22Rv1 (cell line): ENCODE results near the gene RAB1B.
A peak's percentile ranks its signal among the peaks of the same experiment; 100 is the strongest.
"Not testable (repeated sequence)": the region's sequence is repeated elsewhere in the genome, so short reads cannot be mapped to it uniquely, and the experiment has no call there.

Source experiments
- H3K27ac ChIP-seq: fragments of 450-650 bp; 2 replicates; pipeline ENCODE4 v1.5.1; 2017
- ZFX ChIP-seq: fragments of 450-650 bp; IDR thresholded peaks from 2 replicates; pipeline ENCODE4 v1.6.1; 2017; ENCODE audit warnings: antibody characterized with exemption, borderline replicate concordance
- TF ChIP-seq, protein P1 (sequence below): fragments of 450-650 bp; IDR thresholded peaks from 2 replicates; pipeline ENCODE4 v1.5.1; 2017; ENCODE audit warnings: mild to moderate bottlenecking

Gene RAB1B

DNA sequence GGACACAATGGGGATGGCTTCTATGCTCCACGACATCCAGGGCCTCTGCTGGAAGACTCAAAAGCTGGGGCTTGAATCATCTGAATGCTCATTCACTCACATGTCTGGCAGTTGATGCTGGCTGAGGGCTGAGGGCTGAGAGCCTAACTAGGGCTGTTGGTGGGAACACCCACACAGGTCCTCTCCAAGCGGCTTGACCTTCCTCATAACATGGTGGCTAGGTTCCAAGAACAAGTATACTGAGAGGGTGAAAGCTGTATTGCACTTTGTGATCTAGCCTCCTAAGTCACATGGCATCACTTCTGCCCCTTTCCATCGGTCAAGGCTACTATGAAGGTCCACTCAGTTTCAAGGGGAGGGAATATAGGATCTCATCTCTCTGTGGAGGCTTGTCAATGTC lies 30.7 kb downstream of the RAB1B start:
- TF ChIP-seq ZFX, result no peak
- TF ChIP-seq, protein P1, sequence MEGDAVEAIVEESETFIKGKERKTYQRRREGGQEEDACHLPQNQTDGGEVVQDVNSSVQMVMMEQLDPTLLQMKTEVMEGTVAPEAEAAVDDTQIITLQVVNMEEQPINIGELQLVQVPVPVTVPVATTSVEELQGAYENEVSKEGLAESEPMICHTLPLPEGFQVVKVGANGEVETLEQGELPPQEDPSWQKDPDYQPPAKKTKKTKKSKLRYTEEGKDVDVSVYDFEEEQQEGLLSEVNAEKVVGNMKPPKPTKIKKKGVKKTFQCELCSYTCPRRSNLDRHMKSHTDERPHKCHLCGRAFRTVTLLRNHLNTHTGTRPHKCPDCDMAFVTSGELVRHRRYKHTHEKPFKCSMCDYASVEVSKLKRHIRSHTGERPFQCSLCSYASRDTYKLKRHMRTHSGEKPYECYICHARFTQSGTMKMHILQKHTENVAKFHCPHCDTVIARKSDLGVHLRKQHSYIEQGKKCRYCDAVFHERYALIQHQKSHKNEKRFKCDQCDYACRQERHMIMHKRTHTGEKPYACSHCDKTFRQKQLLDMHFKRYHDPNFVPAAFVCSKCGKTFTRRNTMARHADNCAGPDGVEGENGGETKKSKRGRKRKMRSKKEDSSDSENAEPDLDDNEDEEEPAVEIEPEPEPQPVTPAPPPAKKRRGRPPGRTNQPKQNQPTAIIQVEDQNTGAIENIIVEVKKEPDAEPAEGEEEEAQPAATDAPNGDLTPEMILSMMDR, result no peak
- H3K27ac ChIP-seq, result no peak overlapping the region

DNA sequence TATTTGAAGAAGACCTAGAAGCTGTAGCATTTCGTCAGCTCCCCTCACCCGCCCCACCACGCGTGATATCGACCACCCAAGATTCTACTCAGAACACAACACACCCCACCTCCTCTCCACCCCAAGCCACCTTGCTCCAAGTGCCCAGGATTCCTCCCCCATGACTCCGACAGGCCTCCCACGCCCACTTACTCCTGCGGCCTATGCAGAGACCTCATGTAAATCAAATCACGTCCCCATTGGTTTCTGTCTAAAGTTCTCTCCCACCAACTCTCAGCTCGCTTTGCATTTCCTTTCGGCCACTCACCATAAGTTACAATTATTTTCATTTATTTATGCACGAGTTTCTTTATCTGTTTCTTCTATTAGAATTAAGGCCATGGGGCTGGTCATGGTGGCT lies 34.2 kb downstream of the RAB1B start:
- TF ChIP-seq, protein P1, result no peak
- no peak for TF ChIP-seq ZFX
- no peak overlapping the region for H3K27ac ChIP-seq

DNA sequence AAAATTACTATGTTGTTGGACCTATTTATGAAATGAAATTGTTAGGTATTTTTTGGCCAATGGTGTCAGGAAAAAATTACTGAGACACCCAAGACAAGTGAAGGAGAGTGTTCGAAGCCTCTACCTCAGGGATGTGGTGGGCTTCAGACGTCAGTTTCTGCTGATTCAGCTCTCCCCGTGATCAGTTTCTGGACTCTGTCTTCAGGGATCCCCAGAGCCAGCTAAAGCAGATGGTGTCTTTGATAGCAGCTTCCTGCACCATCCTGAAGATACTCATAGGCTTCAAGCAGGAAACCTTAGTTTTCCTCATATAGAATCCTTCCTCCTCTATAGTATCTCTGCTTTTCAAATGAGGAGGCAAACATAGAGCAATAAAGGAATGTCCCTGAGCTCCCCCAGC lies 41.0 kb downstream of the RAB1B start:
- TF ChIP-seq, protein P1, result no peak
- no peak for TF ChIP-seq ZFX
- H3K27ac ChIP-seq, result no peak overlapping the region

DNA sequence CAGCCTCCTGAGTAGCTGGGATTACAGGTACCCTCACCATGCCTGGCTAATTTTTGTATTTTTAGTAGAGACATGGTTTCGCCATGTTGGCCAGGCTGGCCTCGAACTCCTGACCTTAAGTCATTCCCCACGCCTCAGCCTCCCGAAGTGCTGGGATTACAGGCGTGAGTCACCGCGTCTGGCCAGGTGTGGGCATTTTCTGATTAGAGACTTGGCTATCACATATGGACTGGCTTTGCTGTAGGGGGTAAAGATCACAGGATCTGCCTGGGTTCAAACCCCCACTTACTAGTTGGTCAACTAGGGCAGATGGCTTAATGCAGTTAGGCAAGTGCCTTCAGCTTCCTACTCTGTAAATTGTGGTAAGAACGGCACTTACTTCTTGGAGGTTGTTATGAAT lies 41.9 kb downstream of the RAB1B start:
- no peak overlapping the region for H3K27ac ChIP-seq
- TF ChIP-seq, protein P1, result no peak
- no peak for TF ChIP-seq ZFX

DNA sequence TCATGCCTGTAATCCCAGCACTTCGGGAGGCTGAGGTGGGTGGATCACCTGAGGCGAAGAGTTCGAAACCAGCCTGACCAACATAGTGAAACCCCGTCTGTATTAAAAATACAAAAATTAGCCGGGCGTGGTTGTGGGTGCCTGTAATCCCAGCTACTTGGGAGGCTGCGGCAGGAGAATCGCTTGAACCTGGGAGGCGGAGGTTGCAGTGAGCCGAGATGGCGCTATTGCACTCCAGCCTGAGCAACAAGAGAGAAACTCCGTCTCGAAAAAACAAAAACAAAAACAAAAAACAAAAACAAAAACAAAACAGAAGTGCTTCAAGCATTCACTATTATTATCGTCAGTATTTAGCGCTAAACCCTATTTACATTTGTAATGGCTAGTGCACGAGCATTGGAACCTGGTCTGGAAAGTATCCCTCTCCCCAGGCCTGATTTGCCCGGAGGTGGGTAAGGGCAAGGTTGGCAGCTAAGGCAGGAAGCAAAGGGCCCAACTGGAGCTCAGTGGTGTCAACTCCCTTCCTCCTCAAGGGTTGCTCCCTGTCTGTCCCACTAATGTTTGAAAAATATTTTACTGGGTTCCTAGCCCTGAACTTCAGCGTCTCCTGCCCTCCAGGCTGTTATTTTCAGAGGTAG lies 42.5 kb downstream of the RAB1B start:
- not testable (repeated sequence) for H3K27ac ChIP-seq
- TF ChIP-seq, protein P1, result peak; percentile 8; the same call in 1 of the 2 replicates

DNA sequence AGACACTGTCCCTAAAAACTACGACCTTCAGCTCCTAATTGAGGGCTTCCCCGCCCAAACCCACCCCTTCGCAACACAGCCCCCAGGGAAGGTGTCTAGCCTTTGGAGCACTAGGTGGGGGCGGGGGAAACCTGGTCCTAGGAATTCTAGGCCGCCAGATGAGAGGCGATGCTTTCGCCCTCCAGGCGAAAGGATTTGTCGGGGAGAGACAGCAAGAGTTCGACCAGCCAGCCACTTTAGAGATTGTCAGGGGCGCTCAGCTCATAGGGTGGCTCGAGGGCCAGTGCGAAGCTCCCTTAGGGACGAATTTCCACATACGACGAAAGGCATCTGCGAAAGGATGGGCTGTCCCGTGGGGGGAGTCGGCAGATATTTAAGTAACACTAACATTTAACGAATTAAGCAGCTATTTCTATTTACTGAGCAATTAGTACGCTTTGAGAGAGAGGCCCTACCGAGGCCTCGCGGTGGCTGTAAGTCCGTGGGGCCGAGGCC lies 43.1 kb downstream of the RAB1B start:
- TF ChIP-seq ZFX, result no peak
- TF ChIP-seq, protein P1, result no peak
- peak overlapping the region; percentile 67 for H3K27ac ChIP-seq

DNA sequence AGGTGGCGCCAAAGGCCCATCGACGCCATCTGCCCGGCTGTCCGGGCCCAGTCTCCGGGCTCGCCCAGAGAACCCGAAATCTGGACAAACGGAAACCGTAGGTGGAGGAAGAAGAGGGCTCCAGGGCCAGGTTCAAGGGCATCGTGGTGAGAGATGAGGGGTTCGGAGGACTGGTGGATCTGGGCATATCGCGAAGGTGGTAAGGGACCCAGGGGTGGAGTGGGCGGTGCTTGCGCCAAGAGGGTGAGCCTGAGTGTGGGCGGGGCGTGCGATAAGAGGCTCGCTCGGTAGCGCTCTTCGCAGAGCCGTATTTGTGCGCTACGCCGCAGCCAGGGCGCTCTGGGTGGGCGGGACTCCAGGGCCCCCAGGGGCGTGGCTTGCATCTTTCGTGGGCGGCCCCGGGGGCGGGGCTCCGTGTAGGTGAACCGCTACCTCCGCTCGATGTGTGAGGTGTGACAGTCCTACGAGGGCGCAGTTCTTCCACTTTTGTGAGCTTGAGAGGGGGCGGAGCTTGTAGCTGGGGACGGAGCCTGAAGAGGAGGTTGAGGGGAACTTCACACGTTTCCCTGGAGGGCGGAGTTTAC lies 43.6 kb downstream of the RAB1B start:
- peak overlapping the region; percentile 67 for H3K27ac ChIP-seq

More for the DNA sequence above, 43.6 kb downstream of the RAB1B start:
- TF ChIP-seq ZFX, result no peak
- TF ChIP-seq, protein P1, result peak; percentile 92
